ENCODE data around the gene NRXN3. TPM values are rescaled to one million over a fixed set of nuclear protein-coding genes. Genes with fewer than 3 reads are reported as not detected.

Gene NRXN3
- total and polyA plus RNA-seq, 2 of the 4 experiments (the other 2 are of a cell fraction): 4.8 to 25.1 TPM

DNA sequence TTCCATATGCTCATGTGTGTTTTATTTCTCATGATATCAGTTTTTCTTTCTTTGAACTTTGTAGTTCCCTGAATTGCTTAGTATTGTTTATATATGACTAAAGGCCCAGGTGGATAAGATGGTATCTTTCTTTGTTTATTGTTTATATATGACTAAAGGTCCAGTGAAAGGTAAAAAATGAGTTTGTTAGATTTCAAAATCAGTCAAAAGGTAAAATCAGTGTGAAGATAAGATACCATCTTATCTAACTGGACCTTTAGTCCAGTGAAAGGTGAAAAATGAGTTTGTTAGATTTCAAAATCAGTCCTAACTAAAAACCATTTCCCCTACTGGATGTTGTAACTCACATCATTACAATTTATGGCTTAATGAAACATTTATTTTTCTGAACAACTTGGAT is 1150.9 kb downstream of the NRXN3 start:
- H3K4me1 ChIP-seq (ENCODE audit: control insufficient read depth, insufficient read depth, low read length): peaks cover 6% of the 10 kb centered on the region
- no peaks in the 10 kb centered on the region for H3K36me3 ChIP-seq (ENCODE audit: control insufficient read depth, insufficient read depth, low read length)
- no peak overlapping the region for H3K4ac ChIP-seq (ENCODE audit: low read depth, low read length)
- no peak overlapping the region for H2BK5ac ChIP-seq (ENCODE audit: low read depth, low read length, poor library complexity, severe bottlenecking)
- ChIA-PET CTCF (no interaction called here), POLR2A (ENCODE audit: unreplicated experiment) (no interaction called here)
- no peak overlapping the region for H2BK20ac ChIP-seq (ENCODE audit: low read depth, low read length)
- no peak overlapping the region for H4K5ac ChIP-seq (ENCODE audit: low read depth, low read length)
- no peaks in the 10 kb centered on the region for H3K9me3 ChIP-seq (ENCODE audit: control insufficient read depth, insufficient read depth, low read length)
- H2BK120ac ChIP-seq (ENCODE audit: low read depth, low read length): no peak overlapping the region
- no peaks in the 10 kb centered on the region; a peak in 1 of 4 replicates for H3K79me1 ChIP-seq (ENCODE audit: low read depth in 1 of 2, low read length in 2 of 2)
- no peak overlapping the region for H4K8ac ChIP-seq (ENCODE audit: low read depth in 2 of 2, low read length in 2 of 2)
- no peak overlapping the region for H3K27ac ChIP-seq (ENCODE audit: insufficient read depth, low read length)
- no peak overlapping the region for H2AK9ac ChIP-seq (replicated peaks; ENCODE audit: low read depth, low read length, poor library complexity)
- no peak overlapping the region for H3K9ac ChIP-seq (ENCODE audit: low read depth, low read length)
- H2BK15ac ChIP-seq (ENCODE audit: low read depth, low read length): no peak overlapping the region
- no peak overlapping the region for H3K23ac ChIP-seq (ENCODE audit: low read depth, low read length)
- H3K56ac ChIP-seq (ENCODE audit: extremely low read depth, insufficient read depth, low read length): no peak overlapping the region
- no peak overlapping the region for H3K4me3 ChIP-seq (ENCODE audit: insufficient read depth, low read depth, low read length)
- no TSS peak for BruUV-seq (replicated peaks)
- H3K4me2 ChIP-seq (ENCODE audit: low read depth, low read length): no peak overlapping the region
- TF ChIP-seq MAFK (IDR thresholded peaks at IDR 0.05; ENCODE audit: low read depth, low read length) (no peak), RCOR1 (IDR thresholded peaks at IDR 0.05; ENCODE audit: insufficient replicate concordance, low read length) (no peak), MAZ (IDR thresholded peaks at IDR 0.05; ENCODE audit: borderline replicate concordance, low read depth, low read length) (no peak), MXI1 (IDR thresholded peaks at IDR 0.05; ENCODE audit: borderline replicate concordance, low read depth, low read length) (no peak), BHLHE40 (IDR thresholded peaks at IDR 0.05; ENCODE audit: low read depth, low read length) (no peak), RFX5 (IDR thresholded peaks at IDR 0.05; ENCODE audit: low read depth, low read length) (no peak), CTCF (conservative IDR thresholded peaks at IDR 0.05; ENCODE audit: low read depth, low read length) (no peak), SMC3 (IDR thresholded peaks at IDR 0.05; ENCODE audit: low read depth, low read length) (no peak), POLR2A (IDR thresholded peaks at IDR 0.05; ENCODE audit: low read depth, low read length) (no peak)
- TF ChIP-seq, protein P1, sequence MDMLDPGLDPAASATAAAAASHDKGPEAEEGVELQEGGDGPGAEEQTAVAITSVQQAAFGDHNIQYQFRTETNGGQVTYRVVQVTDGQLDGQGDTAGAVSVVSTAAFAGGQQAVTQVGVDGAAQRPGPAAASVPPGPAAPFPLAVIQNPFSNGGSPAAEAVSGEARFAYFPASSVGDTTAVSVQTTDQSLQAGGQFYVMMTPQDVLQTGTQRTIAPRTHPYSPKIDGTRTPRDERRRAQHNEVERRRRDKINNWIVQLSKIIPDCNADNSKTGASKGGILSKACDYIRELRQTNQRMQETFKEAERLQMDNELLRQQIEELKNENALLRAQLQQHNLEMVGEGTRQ (IDR thresholded peaks at IDR 0.05; ENCODE audit: low read depth, low read length): no peak
- H2AK5ac ChIP-seq (ENCODE audit: low read depth, low read length): no peak overlapping the region
- no peaks in the 10 kb centered on the region for H3K27me3 ChIP-seq (ENCODE audit: control insufficient read depth, insufficient read depth, low read length)
- H4K91ac ChIP-seq (ENCODE audit: insufficient read depth, low read depth, low read length): no peak overlapping the region
- no peak overlapping the region for H3K18ac ChIP-seq (ENCODE audit: low read depth, low read length)
- in situ Hi-C loops (cut with MboI; ENCODE audit: low sequenced_read_pairs): no loop called here
- H2AFZ ChIP-seq (replicated peaks; ENCODE audit: low read length, poor library complexity): no peak overlapping the region
- intact Hi-C loops (cut with micrococcal nuclease): no loop called here
- ATAC-seq (ENCODE audit: low read depth): no peak
- H3K9me1 ChIP-seq (ENCODE audit: insufficient read depth, low read length): peaks cover 6% of the 10 kb centered on the region; the same call in 1 of the 2 replicates
- no peak for DNase-seq
- no peak overlapping the region for H3K14ac ChIP-seq (replicated peaks; ENCODE audit: low read depth, low read length)
- dilution Hi-C loops (cut with HindIII; ENCODE audit: low sequenced_read_pairs, unreplicated experiment): no loop called here
- no peaks in the 10 kb centered on the region for H4K20me1 ChIP-seq (ENCODE audit: insufficient read depth, low read length)

All from IMR-90 (cell line).